Neutrophil (primary cell): ENCODE results near the gene CDK19.

Source experiments
- H3K27ac ChIP-seq: fragments of 200-600 bp; sonication (generic); 2 replicates; pipeline ENCODE4 v1.5.1; 2016; ENCODE audit warnings: mild to moderate bottlenecking, moderate library complexity
- H3K27me3 ChIP-seq: fragments of 200-600 bp; sonication (generic); 2 replicates; pipeline ENCODE4 v1.6.0; 2016; ENCODE audit warnings: mild to moderate bottlenecking
- H3K36me3 ChIP-seq: fragments of 200-600 bp; sonication (generic); 2 replicates; pipeline ENCODE4 v1.5.1; 2017
- H3K4me1 ChIP-seq, 2 experiments: fragments of 200-600 bp in 1 of 2; sonication (generic) in 1 of 2; 1 replicate in 1 of 2; 2 replicates in 1 of 2; pipeline versions ENCODE4 v1.5.1 to v1.6.1; 2013 to 2016; ENCODE audit warnings: low read depth in 1 of 2, low read length in 1 of 2, mild to moderate bottlenecking in 1 of 2, moderate library complexity in 1 of 2; ENCODE audit not compliant: control insufficient read depth in 1 of 2, insufficient read depth in 1 of 2
- H3K4me3 ChIP-seq, 2 experiments: fragments of 200-600 bp in 1 of 2; sonication (generic) in 1 of 2; 1 replicate in 1 of 2; 2 replicates in 1 of 2; pipeline ENCODE4 v1.5.1; 2013 to 2016; ENCODE audit warnings: low read depth in 1 of 2, low read length in 1 of 2, mild to moderate bottlenecking in 1 of 2, moderate library complexity in 1 of 2
- H3K9me3 ChIP-seq: fragments of 200-600 bp; sonication (generic); 2 replicates; pipeline ENCODE4 v1.5.1; 2016
- CTCF ChIP-seq: fragments of 200-600 bp; sonication (generic); IDR thresholded peaks from 2 replicates; pipeline ENCODE4 v1.5.1; 2016; ENCODE audit warnings: antibody characterized with exemption

CDK19 gene

GRCh38 chr6:110799655-110800054 lies 15.6 kb downstream of the CDK19 start:
- no peak overlapping the region for H3K4me3 ChIP-seq
- no peak for TF ChIP-seq CTCF
- peak overlapping the region; percentile 49 for H3K27ac ChIP-seq
- peaks cover 4 to 25% of the 10 kb centered on the region in 2 experiments for H3K4me1 ChIP-seq
- no peaks in the 10 kb centered on the region for H3K36me3 ChIP-seq
- H3K27me3 ChIP-seq, result no peaks in the 10 kb centered on the region
- H3K9me3 ChIP-seq, result no peaks in the 10 kb centered on the region

GRCh38 chr6:110799189-110799588 lies 16.1 kb downstream of the CDK19 start:
- Histone ChIP-seq H3K9me3 (no peaks in the 10 kb centered on the region), H3K36me3 (no peaks in the 10 kb centered on the region), H3K27ac (no peak overlapping the region), H3K27me3 (no peaks in the 10 kb centered on the region), H3K4me1 (peaks cover 4 to 25% of the 10 kb centered on the region in 2 experiments), H3K4me3 (no peak overlapping the region)
- TF ChIP-seq CTCF, result no peak

- Histone ChIP-seq H3K4me1 (peaks cover 4 to 25% of the 10 kb centered on the region in 2 experiments), H3K27ac (no peak overlapping the region), H3K4me3 (no peak overlapping the region), H3K27me3 (no peaks in the 10 kb centered on the region), H3K9me3 (no peaks in the 10 kb centered on the region), H3K36me3 (no peaks in the 10 kb centered on the region)
- TF ChIP-seq CTCF, result no peak
These were observed 20.0 kb downstream of the CDK19 start for GRCh38 chr6:110795271-110795670.

GRCh38 chr6:110786696-110787095 lies 28.6 kb downstream of the CDK19 start:
- no peaks in the 10 kb centered on the region for H3K27me3 ChIP-seq

GRCh38 chr6:110786271-110786670 lies 29.0 kb downstream of the CDK19 start:
- Histone ChIP-seq H3K36me3 (no peaks in the 10 kb centered on the region), H3K27me3 (no peaks in the 10 kb centered on the region), H3K9me3 (no peaks in the 10 kb centered on the region), H3K4me1 (no peaks in the 10 kb centered on the region), H3K27ac (no peak overlapping the region), H3K4me3 (no peak overlapping the region)
- no peak for TF ChIP-seq CTCF

More at GRCh38 chr6:110786696-110787095, 28.6 kb downstream of the CDK19 start:
- Histone ChIP-seq H3K9me3 (no peaks in the 10 kb centered on the region), H3K36me3 (no peaks in the 10 kb centered on the region), H3K4me1 (no peaks in the 10 kb centered on the region), H3K27ac (no peak overlapping the region), H3K4me3 (no peak overlapping the region)
- TF ChIP-seq CTCF, result no peak

GRCh38 chr6:110784610-110784979 lies 30.7 kb downstream of the CDK19 start:
- no peaks in the 10 kb centered on the region for H3K27me3 ChIP-seq
- no peaks in the 10 kb centered on the region for H3K4me1 ChIP-seq
- no peak overlapping the region for H3K4me3 ChIP-seq
- no peak for TF ChIP-seq CTCF
- H3K9me3 ChIP-seq, result no peaks in the 10 kb centered on the region
- H3K36me3 ChIP-seq, result no peaks in the 10 kb centered on the region
- H3K27ac ChIP-seq, result no peak overlapping the region
